Inferior parietal cortex (tissue), 1 donor: ENCODE results near the gene PNKD.
A peak's percentile ranks its signal among the peaks of the same experiment; 100 is the strongest.

Experiments
- DNase-seq: peaks from one replicate; pipeline ENCODE4 v3.0.0-alpha.2; 2016; ENCODE audit errors: extremely low spot score

PNKD gene

DNA sequence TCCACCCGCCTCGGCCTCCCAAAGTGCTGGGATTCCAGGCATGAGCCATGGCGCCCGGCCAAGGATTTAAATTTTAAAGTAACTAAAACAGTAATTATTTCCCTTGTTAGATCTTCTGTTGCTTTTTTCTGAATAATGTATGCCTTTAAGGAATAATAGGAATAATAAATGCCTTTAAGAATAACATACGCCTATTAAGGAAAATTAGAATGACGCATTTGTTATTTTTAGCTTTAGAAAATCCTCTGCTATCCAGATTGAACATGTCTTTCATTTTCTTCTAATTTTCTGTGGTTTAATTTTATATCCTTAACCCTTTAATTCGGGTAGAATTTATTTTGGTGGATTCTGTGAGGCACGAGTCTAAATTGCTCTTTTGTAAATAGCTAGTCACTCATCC lies 45.1 kb downstream of the PNKD start:
- DNase-seq: no peak

DNA sequence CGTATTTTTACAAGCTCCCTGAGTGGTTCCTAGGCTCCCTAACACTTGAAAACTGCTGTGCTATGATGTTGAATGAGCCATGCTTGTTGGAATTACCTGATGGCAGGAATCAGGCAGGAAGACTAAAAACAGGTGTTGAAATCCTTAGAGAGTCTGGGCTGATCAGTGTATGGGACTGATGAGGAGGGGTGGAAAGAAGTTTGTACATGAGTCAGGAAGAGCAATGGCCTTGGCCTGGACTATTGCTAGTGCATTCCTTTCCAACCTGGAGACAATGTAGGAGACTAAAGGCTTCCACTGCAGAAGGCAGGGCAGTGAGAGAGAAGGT lies 46.9 kb downstream of the PNKD start:
- no peak for DNase-seq

DNA sequence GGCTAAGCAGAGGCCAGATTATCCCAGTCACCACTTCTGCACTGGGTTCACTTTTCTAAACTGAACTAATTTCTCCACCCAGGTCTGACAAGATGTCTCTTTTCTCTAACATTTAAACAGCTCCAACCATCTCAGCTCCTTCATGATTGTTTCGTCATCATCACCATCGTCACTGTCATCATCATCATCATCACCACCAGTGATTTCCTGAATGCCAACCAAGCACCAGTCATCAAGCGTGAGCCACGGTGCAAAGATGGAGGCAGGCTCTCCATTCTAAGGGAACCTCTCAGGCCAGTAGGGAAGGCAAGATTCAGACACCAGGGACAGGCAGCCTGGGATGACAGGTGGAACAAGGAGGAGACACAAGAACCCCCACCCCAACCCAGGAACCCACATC lies 47.5 kb downstream of the PNKD start:
- DNase-seq: no peak

DNA sequence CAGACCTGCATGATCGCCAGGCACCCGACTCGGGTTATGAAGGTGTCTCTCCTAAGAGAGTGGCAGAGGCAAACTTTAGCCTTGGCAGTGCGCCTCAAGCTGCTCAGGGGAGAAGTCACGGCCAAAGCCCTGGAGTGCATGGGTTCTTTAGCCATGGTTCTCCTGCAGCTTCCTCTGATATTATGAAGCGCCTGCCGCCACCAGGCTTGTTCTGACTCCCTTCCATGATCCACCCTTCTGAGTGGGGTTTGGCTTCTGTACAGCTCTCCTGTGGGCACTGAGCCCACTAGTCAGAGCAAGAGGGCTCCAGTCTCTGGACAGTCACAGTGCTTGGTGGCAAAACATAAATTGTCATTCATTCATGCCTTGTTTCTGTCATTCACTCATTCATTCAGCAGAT lies 47.9 kb downstream of the PNKD start:
- DNase-seq: no peak

DNA sequence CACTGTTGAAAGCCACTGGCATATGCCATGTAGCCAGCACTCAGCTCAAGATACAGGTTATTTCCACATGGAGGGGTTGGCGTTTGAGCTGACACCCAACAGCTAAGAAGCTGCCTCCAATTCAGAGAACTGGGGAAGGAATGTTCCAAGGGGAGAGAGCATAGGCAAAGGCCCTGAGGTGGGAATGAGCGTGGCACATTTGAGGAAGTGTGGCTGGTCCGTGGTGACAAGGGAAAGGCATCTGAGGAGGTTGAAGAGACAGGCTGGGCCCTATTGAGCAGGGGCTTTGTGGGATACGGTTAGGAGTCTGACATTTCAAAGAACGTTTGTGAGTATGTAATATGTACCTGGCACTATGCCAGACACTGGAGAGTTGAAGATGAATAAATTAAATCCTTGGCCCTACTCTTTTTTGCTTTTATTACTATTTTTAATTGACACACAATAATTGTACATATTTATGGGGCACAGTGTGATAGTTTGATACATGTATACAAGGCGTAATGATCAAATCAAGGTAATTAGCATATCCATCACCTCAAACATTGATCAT lies 49.6 kb downstream of the PNKD start:
- DNase-seq: no peak

DNA sequence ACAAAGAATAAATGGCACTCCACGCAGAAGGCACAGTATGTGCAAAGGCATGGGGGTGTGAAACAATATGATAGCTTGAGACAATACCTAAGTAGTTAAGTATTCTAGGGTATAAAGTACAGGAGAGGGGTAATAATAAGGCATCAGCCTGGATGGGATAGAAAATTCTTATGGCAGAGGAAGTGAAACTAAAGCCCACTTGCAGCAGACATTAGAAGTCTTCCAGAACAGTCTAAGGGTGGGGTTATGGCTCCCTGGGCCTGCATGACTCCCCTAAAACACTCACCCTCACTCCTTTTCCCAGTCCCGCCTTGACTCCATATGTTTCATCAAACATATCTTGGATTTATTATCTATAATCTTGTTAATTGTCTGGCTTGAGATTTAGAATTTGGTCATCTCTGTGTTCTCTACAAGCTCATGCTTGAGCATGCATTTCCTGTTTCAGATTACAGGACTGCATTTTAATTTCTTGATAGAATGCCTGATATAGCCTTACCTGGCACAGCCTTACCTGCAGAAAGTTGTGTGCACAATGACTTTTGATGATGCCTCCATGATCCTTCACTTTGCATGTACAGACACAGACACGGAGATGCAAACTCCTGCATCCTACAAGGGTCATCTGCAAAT lies 50.5 kb downstream of the PNKD start:
- no peak for DNase-seq

DNA sequence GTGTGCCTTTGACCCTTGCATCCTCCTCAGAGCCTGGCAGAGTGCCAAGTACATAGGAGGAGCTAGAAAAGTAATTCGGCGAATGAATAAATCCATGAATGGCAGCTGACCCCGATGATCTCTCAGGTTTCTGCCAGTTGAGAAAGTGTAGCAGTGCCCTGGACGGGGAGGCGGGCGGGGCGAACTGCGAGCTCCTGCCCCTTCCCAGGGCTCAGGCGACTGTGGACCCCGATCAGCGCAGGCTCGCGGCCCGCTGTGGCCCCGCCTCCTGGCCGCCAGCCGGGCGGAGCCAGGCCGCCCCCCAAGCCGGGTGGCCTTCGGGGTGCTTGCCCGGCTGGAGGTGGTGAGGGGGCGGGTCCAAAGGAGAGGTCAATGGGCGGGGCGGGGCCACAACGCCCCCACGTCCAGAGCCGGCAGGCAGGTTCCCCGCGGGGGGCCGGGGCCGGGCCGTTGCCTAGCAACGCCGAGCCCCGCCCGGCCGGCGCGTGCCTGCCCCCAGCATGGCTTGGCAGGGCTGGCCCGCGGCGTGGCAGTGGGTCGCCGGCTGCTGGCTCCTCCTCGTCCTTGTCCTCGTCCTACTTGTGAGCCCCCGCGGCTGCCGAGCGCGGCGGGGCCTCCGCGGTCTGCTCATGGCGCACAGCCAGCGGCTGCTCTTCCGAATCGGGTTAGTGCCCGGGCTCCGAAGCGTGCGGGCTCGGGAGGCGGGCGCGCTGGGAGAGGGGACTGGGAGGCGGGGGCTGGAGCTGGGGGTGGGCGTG lies 52.6 kb downstream of the PNKD start:
- DNase-seq: peak; percentile 38

DNA sequence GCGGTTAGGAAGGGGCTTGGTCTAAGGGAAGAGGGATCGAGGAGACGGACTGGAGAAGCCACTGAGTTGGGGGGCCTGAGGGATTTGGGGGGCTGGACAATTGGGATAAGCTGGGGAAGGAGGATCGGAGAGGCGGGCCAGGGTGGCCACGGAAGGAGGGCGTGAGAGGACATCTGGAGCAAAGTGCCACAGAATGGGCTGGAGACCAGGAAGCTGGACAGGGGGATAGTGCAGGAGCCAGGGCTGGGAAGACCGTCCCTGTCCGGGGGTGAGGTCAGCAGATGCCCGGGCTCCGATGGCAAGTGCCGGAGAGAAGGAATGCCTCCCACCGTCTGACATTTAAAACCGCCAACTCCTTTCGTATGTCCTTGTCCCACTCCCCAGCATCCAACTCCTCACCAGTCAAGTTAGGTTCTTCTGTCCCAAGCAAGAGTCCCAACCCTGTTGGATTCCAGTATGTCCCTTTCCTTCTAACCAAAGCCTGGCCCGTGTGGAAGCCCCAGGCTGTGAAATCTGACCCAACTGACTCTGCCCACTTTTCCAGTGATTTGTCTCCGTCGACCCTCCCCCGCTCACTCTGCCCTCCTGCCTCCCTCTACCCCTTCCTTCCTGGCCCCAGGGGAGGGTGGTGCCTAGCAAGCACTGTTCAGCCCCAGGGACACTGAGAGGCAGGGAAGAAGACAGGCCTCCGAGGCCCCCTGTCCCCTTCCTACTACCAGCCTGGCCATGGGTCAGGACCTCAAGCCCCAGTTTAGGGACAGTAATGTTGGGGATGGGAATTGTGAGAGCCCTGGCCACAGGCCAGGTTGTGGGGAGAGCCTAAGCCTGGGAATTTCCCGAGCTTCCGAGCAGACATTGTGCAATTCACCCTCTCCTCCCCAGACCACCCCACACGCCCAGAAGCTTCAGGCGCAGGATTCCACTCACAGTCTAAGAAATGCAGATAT lies 53.5 kb downstream of the PNKD start:
- DNase-seq: no peak

DNA sequence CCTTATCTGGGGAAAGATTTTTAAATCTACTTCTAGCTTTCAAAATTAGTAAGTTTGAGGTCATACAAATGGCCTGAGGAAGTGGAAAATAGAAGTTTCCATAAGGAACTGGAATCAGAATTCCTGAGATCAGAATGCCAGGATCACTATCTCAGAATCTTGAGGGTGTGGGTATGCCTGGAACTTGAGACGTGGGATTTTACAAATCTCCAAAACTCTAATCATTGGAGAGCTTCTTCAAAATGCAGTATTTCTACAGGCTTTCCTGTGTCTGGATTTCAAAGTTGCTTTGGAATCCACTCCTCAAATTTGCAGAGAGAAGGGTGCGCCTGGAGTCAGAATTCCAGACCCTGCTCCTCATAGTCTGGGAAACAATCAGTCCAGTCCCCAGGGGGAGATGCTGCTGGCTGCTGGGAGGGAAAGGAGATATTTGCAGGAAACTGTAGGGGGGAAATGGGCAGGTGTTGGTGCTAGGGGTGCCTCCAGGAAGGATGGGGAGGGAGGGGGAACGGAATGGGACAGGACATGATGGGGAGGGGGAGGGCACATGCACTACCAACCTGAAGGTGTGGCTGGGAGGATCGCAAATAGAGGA lies 55.3 kb downstream of the PNKD start:
- no peak for DNase-seq

DNA sequence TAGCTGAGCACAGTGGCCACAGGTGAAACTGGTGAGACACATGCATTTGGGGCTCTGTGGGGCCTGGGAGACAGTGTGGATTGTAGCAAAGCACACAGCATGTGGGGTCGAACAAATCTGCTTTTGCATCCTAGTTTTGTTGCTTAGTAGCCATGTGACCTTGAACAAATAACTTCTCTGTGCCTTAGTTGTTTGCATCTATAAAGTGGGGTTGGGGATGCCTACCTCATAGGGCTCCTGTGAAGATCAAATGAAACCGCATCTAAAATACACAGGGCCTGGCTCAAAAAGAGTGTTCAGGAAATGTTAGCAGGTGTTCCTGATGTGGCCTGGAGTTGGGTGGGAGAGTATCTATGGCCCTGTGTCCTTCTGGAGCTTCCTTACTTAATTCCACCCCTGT lies 56.0 kb downstream of the PNKD start:
- DNase-seq: no peak

DNA sequence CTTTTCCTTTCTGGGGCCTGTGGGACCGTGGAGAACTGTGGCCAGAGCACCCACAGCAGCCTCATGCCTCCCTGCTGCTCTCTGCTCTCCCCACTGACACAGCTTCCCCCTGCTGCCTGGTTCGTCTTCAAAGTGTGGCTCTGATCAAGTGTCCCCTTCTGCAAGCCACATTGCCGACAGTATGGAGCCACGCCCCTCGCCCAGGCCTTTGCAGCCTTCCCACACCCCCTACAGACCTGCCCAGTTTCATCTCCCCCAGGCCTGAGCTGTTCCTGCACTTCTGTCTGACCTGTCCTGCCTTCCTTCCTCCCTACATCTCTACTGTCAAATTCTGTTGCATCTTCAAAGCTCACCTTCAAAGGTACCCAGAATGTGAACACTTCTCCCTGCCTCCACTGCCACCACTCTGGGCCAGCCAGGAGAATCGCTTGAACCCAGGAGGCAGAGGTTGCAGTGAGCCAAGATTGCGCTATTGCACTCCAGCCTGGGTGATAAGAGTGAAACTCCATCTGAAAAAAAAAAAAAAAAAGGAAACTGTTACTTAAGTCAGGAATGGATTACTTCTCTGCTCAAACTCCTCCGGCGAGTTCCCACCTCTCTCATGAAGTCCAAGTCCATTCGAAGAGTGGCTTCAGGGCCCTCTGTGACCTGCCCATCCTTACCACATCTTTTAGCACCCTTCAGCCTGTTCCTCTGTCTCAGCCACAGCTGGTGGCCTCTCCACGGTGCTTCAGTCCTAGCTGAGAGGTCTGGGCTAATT lies 57.3 kb downstream of the PNKD start:
- DNase-seq: no peak

DNA sequence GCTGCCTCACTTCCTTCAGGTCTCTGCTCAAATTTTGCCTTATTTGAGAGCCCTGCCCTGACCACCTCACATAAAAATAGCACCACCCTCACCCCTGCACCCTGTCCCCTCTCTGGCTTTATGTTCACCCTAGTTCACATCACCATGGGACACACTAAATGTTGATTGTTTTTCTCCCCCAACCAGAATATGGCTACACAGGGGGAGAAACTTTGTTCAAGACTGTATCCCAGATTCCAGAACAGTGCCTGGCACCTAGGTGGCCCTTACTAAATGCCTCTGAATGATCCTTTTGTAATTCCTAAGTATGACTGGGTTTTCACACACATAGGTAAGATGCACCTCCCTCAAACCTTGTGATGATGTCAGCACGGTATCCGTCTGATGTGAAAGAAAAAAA lies 58.0 kb downstream of the PNKD start:
- DNase-seq: no peak

DNA sequence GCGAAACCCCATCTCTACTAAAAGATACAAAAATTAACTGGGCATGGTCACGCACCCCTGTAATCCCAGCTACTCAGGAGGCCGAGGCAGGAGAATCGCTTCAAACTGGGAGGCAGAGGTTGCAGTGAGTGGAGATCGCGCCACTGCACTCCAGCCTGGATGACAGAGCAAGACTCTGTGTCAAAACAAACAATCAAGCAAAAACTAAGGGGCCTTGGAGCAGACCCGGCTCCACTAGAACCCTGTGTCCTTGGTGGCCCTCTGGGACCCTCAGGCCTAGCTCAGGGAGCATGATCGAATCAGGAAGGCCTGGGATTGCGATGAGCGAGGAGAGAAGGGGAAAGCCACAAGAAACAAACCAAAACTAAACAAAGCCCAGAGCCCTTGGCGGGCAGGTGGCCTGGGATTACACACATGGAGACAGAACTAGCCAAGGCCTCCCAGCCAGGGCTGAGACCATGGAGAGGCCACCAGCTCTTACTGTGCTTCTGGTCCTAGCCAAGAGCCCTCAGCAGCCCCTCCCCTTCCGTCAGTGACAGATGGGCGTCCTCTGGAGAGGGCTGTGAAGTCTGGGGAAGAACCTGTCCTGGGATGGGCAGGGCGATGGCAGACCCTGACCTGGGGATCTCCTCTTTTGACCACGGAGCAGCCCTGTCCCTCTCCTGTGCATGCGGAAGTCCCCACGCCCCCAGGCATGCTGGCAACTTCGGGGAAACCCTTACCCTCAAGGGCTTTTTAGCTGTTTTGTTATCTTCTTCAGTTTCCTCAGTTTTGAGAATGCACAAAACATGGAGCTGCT lies 58.9 kb downstream of the PNKD start:
- no peak for DNase-seq

DNA sequence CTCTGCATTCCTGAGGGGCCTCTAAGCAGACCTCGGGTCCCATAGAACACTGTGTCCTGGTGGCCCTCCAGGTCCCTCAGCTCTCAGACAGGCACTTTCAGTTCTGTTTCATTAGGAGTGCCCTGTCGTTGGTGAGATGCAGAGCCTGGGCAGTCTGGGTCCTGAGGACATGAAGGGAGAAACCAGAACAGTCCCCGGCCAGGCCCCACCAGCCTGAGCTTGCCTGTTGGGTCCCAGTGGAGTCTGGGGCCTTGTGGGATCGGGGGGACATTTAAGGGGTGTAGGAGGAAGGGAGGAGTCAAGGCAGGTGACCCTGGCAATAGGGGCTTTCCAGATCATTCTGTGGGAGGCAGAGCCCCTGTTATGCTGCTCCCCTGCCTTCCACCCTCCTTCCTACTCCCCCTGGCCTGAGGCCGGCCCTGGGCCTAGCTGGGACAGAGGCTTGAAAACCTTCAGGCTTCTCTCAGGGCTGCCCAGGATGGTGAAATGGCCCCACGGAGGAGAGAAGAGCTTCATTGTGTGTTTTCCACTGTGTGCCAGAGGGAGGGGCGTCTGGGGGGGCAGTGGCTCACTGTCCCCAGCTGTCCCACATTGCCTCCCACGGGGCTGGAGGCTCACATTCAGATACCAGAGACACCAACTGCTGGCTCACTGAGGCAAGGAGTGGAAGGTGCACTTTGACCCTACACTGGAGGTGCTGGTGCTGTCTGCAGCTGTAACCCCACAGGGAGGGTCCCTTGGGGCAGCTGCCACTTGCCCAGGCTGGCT lies 59.7 kb downstream of the PNKD start:
- DNase-seq: no peak

DNA sequence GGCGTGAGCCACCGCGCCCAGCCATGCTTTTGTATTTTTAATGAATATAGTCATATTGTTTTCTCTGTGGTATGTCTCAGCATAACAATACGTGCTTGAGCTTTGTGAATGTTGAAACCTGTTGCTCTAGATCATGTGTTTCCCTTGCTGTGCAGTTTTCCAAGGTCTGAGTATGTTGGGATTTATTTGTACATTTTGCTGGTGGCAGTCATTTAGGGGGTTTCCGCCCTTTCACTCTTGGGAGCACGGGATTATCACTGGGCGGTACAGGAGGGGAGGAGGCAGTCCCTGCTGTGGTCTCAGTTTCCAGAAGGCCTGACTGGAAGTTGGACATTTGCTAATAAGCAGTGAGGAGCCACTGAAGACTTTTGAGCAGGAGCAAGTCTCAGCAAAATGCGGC lies 61.4 kb downstream of the PNKD start:
- DNase-seq: no peak

DNA sequence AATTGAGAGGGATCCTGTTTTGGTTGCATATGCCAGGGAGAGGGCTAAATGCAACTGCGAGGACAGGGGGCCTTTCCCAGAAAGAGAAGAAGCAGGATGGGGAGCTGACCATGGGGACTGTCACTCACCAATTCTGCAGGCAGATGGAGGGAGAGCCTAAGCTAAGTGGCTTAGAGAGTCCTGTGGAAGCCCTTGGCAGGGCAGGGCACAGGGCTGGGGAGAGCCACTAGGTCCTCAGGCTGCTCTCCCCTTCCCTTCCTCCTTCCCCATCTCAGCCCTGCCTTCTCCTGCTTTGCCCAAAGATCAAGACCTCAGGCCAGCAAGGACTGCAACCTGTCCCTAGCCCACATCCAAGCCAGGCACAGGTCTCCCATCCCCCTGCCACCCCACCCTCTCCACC lies 62.0 kb downstream of the PNKD start:
- no peak for DNase-seq

DNA sequence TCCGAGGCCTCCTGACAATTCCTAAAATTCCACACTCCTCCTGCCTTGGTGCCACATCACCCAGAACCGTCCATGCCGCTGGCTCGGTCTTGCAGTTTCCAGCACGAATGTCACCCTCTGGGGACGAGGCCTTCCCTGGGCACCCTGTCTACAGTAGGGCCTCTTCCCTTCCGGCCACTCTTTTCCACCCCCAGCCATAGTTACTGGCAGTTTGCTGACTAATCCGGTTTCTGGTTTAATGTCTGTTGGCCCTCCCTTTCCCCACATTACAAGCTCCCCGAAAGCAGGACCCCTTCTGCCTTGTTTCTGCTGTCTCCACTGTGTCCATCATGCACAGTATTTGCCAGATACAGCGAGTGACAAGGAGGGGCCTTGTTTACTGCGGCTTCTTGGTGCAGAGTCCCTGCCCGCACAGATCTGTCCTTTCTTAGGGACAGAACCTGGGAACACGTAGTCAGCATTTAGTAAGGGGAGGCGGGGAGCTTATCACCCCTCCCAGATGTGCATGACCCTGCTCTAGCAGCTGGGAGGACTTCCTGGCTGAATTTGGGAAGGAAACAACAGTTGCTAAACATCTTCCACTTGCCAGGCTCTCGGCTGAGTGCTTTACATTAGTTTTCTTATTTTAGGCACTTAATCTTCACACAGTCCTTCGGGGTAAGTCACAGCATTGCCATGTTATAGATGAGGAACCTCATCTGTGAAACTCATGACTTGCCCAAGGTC lies 62.8 kb downstream of the PNKD start:
- DNase-seq: no peak

DNA sequence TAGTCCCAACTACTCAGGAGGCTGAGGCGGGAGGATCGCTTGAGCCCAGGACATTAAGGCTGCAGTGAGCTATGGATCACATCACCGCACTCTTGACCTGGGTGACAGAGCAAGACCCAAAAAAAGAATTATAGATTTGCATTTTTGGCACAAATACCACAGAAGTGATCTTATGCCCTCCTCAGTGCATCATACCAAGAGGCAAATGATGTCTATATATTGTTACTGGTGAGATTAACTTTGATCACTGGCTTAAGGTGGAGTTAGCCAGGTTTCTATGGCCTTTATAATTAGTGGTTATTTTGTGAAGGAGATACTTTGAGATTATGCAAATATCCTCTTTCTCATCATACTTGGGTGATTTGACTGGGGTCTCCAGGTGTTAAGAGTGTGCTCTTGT lies 64.2 kb downstream of the PNKD start:
- DNase-seq: no peak

DNA sequence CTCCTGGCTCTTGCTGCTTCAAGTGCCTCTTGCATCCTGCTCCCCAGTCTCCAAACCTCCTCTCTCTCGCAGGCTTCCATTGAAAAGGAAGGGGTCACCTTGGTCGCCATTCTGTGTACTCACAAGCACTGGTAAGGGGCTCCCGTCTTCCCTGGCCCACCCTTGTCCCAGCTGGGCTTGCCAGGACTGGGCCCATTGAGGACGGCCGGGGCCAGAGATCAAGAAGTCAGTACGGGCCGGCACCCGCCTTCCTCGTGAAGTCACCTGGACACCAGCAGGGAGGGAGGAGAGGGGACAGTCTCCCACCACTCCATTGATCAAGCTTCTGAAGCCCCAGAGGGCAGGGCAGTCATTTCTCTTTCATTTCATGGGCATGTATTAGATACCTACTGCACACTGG lies 70.3 kb downstream of the PNKD start:
- DNase-seq: no peak
